H9 (cell line): Measurements from ENCODE around the gene FRMD4B. TPM values are rescaled to one million over a fixed set of nuclear protein-coding genes. Genes with fewer than 3 reads are reported as not detected.

Source experiments
- DNase-seq: peaks from one replicate; pipeline ENCODE4 v3.0.0-alpha.2; 2017
- H2AFZ ChIP-seq: one replicate; pipeline ENCODE4 v1.6.1; 2013; ENCODE audit warnings: mild to moderate bottlenecking, low read length, control low read depth, moderate library complexity
- H2AK5ac ChIP-seq: 2 replicates; pipeline ENCODE4 v1.6.1; 2013; ENCODE audit warnings: low read length, control low read depth, mixed read lengths; ENCODE audit not compliant: insufficient read length
- H2BK120ac ChIP-seq: one replicate; pipeline ENCODE4 v1.6.1; 2013; ENCODE audit warnings: low read depth, mild to moderate bottlenecking, low read length, control low read depth, inconsistent platforms; ENCODE audit not compliant: poor library complexity, severe bottlenecking
- H2BK12ac ChIP-seq: 2 replicates; pipeline ENCODE4 v1.6.1; 2013; ENCODE audit warnings: low read length, control low read depth, mixed read lengths, low read depth; ENCODE audit not compliant: insufficient read length
- H2BK15ac ChIP-seq: 2 replicates; pipeline ENCODE4 v1.6.1; 2013; ENCODE audit warnings: low read depth, low read length, control low read depth
- H2BK20ac ChIP-seq: one replicate; pipeline ENCODE4 v1.6.1; 2013; ENCODE audit warnings: low read depth, mild to moderate bottlenecking, low read length, control low read depth, inconsistent platforms; ENCODE audit not compliant: poor library complexity, severe bottlenecking
- H2BK5ac ChIP-seq: 2 replicates; pipeline ENCODE4 v1.6.1; 2013; ENCODE audit warnings: low read length, control low read depth, mixed read lengths; ENCODE audit not compliant: insufficient read length
- H3K14ac ChIP-seq: 2 replicates; pipeline ENCODE4 v1.6.1; 2013; ENCODE audit warnings: low read length, control low read depth; ENCODE audit not compliant: insufficient read depth
- H3K18ac ChIP-seq: 2 replicates; pipeline ENCODE4 v1.6.1; 2013; ENCODE audit warnings: low read depth, mild to moderate bottlenecking, mixed read lengths, low read length, control low read depth; ENCODE audit not compliant: insufficient read length
- H3K23ac ChIP-seq: 2 replicates; pipeline ENCODE4 v1.6.1; 2013; ENCODE audit warnings: low read length, control low read depth, mixed read lengths, low read depth; ENCODE audit not compliant: insufficient read length
- H3K23me2 ChIP-seq: 2 replicates; pipeline ENCODE4 v1.6.1; 2013; ENCODE audit warnings: low read depth, mild to moderate bottlenecking, mixed read lengths, low read length, control low read depth; ENCODE audit not compliant: insufficient read length, poor library complexity, severe bottlenecking
- H3K27ac ChIP-seq: 2 replicates; pipeline ENCODE4 v1.5.1; 2013; ENCODE audit warnings: low read length, control low read depth, mixed read lengths, low read depth; ENCODE audit not compliant: insufficient read length
- H3K27me3 ChIP-seq: 2 replicates; pipeline ENCODE4 v1.6.1; 2013; ENCODE audit warnings: low read length, control low read depth, inconsistent platforms; ENCODE audit not compliant: insufficient read depth
- H3K4ac ChIP-seq: 2 replicates; pipeline ENCODE4 v1.6.1; 2013; ENCODE audit warnings: low read depth, mild to moderate bottlenecking, control low read depth, inconsistent platforms, low read length, moderate library complexity
- H3K4me1 ChIP-seq: 2 replicates; pipeline ENCODE4 v1.6.1; 2013; ENCODE audit warnings: low read length, control low read depth, inconsistent platforms; ENCODE audit not compliant: insufficient read depth
- H3K4me2 ChIP-seq: 2 replicates; pipeline ENCODE4 v1.6.1; 2013; ENCODE audit warnings: low read length, control low read depth, mixed read lengths; ENCODE audit not compliant: insufficient read length, insufficient read depth
- H3K56ac ChIP-seq: 2 replicates; pipeline ENCODE4 v1.6.1; 2013; ENCODE audit warnings: low read depth, mild to moderate bottlenecking, mixed read lengths, low read length, control low read depth; ENCODE audit not compliant: insufficient read length
- H3K79me1 ChIP-seq: 2 replicates; pipeline ENCODE4 v1.6.1; 2013; ENCODE audit warnings: low read depth, mild to moderate bottlenecking, moderate library complexity, low read length, control low read depth, inconsistent platforms; ENCODE audit not compliant: insufficient read depth, poor library complexity, severe bottlenecking
- H3K79me2 ChIP-seq: 2 replicates; pipeline ENCODE4 v1.6.1; 2013; ENCODE audit warnings: low read length, control low read depth, inconsistent platforms; ENCODE audit not compliant: insufficient read depth
- H3K9ac ChIP-seq: 2 replicates; pipeline ENCODE4 v1.6.1; 2013; ENCODE audit warnings: low read length, control low read depth, mixed read lengths; ENCODE audit not compliant: insufficient read length; ENCODE audit errors: extremely low read depth
- H3K9me3 ChIP-seq: one replicate; pipeline ENCODE4 v1.6.1; 2013; ENCODE audit warnings: low read depth, low read length, inconsistent platforms; ENCODE audit not compliant: control insufficient read depth
- H3T11ph ChIP-seq: one replicate; pipeline ENCODE4 v1.6.1; 2013; ENCODE audit warnings: mild to moderate bottlenecking, low read length, control low read depth, inconsistent platforms
- H4K20me1 ChIP-seq: one replicate; pipeline ENCODE4 v1.6.1; 2013; ENCODE audit not compliant: control insufficient read depth, insufficient read length, insufficient read depth
- H4K5ac ChIP-seq: 2 replicates; pipeline ENCODE4 v1.6.1; 2013; ENCODE audit warnings: low read depth, mild to moderate bottlenecking, mixed read lengths, low read length, control low read depth; ENCODE audit not compliant: insufficient read length
- H4K8ac ChIP-seq: replicated peaks from 2 replicates; pipeline ENCODE4 v1.6.1; 2013; ENCODE audit warnings: low read length, control low read depth, mixed read lengths, low read depth; ENCODE audit not compliant: insufficient read length
- H4K91ac ChIP-seq: 2 replicates; pipeline ENCODE4 v1.6.1; 2013; ENCODE audit warnings: low read depth, mild to moderate bottlenecking, moderate library complexity, mixed read lengths, low read length, control low read depth; ENCODE audit not compliant: insufficient read length
- H3K27ac Mint-ChIP-seq, 3 experiments: 2 replicates in 2 of 3; 3 replicates in 1 of 3; pipeline ENCODE4 v1.8.0; 2020 to 2021; ENCODE audit warnings: mixed read lengths in 3 of 3, mild to moderate bottlenecking in 1 of 3, moderate library complexity in 1 of 3
- H3K27me3 Mint-ChIP-seq: 2 replicates; pipeline ENCODE4 v1.8.0; 2021; ENCODE audit warnings: low read depth, mild to moderate bottlenecking, moderate library complexity, mixed read lengths
- H3K36me3 Mint-ChIP-seq, 3 experiments: 2 replicates in 2 of 3; 3 replicates in 1 of 3; pipeline ENCODE4 v1.8.0; 2020 to 2021; ENCODE audit warnings: low read depth in 3 of 3, mixed read lengths in 3 of 3; ENCODE audit not compliant: insufficient read depth in 1 of 3
- H3K4me1 Mint-ChIP-seq, 2 experiments: 2 replicates each; pipeline ENCODE4 v1.8.0; 2020; ENCODE audit warnings: mixed read lengths in 2 of 2
- H3K4me3 Mint-ChIP-seq, 2 experiments: 2 replicates in 1 of 2; 3 replicates in 1 of 2; pipeline ENCODE4 v1.8.0; 2020 to 2021; ENCODE audit warnings: mild to moderate bottlenecking in 2 of 2, mixed read lengths in 2 of 2, moderate library complexity in 1 of 2
- H3K9me3 Mint-ChIP-seq, 2 experiments: 2 replicates in 1 of 2; 3 replicates in 1 of 2; pipeline ENCODE4 v1.8.0; 2020; ENCODE audit warnings: mild to moderate bottlenecking in 2 of 2, mixed read lengths in 2 of 2, moderate library complexity in 1 of 2
- CTCF ChIP-seq: fragments of 200-600 bp; sonication (generic); conservative IDR thresholded peaks from 3 replicates; pipeline ENCODE4 v1.8.0; 2021; ENCODE audit warnings: antibody characterized with exemption, mild to moderate bottlenecking
- WGBS: extraction: QIAGEN DNeasy Blood & Tissue Kit; methylation state at CpG from one replicate; pipeline ENCODE4 v1.1.7; 2013; ENCODE audit warnings: missing lambda C conversion rate, low lambda C conversion rate, mixed read lengths; ENCODE audit not compliant: insufficient read length; ENCODE audit errors: extremely low coverage; 5-methylcytosine and 5-hydroxymethylcytosine counted together
- total RNA-seq: library from RNA; stranded (reverse); gene quantifications from 2 replicates; pipeline ENCODE4 v1.2.1, GENCODE V29; 2021

FRMD4B gene
- total RNA-seq, 1 experiment from 2014 or later: 3.4 TPM

GRCh38 chr3:69292959-69293574 lies 92.8 kb downstream of the FRMD4B start:
- H4K5ac ChIP-seq: no peak overlapping the region
- no peak overlapping the region for H3K27ac ChIP-seq
- H3K4ac ChIP-seq: no peak overlapping the region
- no peak overlapping the region for H2AK5ac ChIP-seq
- no peak for DNase-seq
- no peaks in the 10 kb centered on the region for H3K27me3 ChIP-seq
- H3K4me3 Mint-ChIP-seq: no peak overlapping the region
- peaks cover 17% of the 10 kb centered on the region for H3K27me3 Mint-ChIP-seq
- H3K27ac Mint-ChIP-seq: no peak overlapping the region
- no peak overlapping the region for H2BK20ac ChIP-seq
- H3K9ac ChIP-seq: no peak overlapping the region
- H3K23me2 ChIP-seq: peaks cover 2% of the 10 kb centered on the region
- WGBS: no CpG with 5 or more reads among the region's 7 CpGs
- no peaks in the 10 kb centered on the region for H3K9me3 ChIP-seq
- no peak overlapping the region for H3K4me2 ChIP-seq
- no peak overlapping the region for H2BK120ac ChIP-seq
- no peak overlapping the region for H2BK5ac ChIP-seq
- peaks cover 41 to 53% of the 10 kb centered on the region in 2 experiments for H3K4me1 Mint-ChIP-seq
- no peaks in the 10 kb centered on the region for H3K79me2 ChIP-seq
- no peak for TF ChIP-seq CTCF
- H2BK12ac ChIP-seq: no peak overlapping the region
- H3K14ac ChIP-seq: no peak overlapping the region
- H4K8ac ChIP-seq: no peak overlapping the region
- no peak overlapping the region for H4K91ac ChIP-seq
- H3K4me1 ChIP-seq: no peaks in the 10 kb centered on the region; the same call in 1 of the 2 replicates
- H3K36me3 Mint-ChIP-seq: no peaks in the 10 kb centered on the region; a peak in 1 of 7 replicates
- H4K20me1 ChIP-seq: no peaks in the 10 kb centered on the region
- no peak overlapping the region for H2BK15ac ChIP-seq
- H3K56ac ChIP-seq: no peak overlapping the region
- H3T11ph ChIP-seq: no peak overlapping the region
- H2AFZ ChIP-seq: no peak overlapping the region
- no peak overlapping the region for H3K18ac ChIP-seq
- H3K9me3 Mint-ChIP-seq: no peaks in the 10 kb centered on the region
- no peaks in the 10 kb centered on the region for H3K79me1 ChIP-seq
- no peak overlapping the region for H3K23ac ChIP-seq
